CD4-positive, alpha-beta T cell treated with Interleukin-15 for 1 hour (primary cell): ENCODE results near the gene ALOX12.

Experiments used
- DNase-seq: peaks from one replicate; pipeline ENCODE4 v3.0.0-alpha.2; 2020

Gene ALOX12

GRCh38 chr17:7003745-7004144 is 7.9 kb downstream of the ALOX12 start:
- DNase-seq, result no peak

DNA sequence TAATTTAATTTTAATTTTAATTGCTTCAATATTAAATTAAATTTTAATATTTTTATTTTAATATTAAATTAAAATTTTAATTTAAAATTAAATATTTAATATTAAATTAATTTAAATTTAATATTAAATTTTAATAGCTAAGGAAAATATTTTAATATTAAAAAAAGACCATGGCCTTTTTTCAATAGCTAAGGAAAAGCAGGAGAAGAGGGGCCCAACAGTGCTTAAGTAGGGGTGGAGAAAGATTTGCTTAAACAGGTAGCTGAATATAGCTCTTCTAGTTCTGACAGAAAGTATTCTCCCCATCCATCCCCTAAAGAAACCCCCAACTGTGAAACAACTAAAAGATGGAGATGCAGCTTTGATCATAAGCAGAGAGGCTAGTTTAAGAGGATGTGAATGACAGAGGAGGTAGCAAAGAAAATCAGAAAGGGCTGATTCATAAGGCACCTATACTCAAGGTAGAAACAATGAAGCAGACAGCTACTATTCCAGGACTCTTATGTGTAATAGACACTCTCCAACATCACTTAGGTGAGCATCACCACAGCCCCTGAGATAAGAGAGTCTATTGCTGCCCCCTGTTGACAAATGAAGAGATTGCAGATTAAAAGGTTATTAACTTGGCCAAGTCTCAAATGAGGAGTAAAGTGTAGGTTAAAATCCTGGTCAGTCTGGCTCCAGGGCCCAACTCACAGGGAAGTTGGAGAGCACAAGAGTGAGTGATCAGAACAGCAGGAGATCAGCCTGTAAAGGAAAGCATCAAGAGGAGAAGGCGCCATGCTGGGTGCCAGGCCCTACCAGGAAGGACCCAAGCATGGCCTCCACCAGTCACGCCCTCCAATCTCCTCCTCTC is 8.8 kb downstream of the ALOX12 start:
- DNase-seq, result no peak

- DNase-seq, result no peak
Measured at GRCh38 chr17:7005716-7006115, 9.9 kb downstream of the ALOX12 start.

DNA sequence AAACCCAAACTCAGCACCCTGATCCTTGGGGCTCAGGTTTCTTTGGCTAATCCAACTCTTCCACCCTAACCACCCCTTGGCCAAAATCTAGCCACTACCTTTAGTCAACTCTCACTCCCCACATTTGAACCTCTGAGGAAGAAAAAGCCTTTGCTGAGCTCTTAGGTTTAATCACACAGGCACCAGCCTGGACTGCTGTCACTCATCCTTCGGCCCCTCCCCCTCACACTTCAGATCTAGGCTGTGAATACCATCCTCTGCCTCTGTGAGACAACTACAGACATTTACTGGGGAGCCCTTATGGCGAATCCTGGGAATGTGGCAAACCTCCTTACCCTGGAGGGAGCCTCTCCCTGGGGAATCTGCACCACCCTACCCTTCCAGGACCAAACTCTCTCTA is 11.3 kb downstream of the ALOX12 start:
- no peak for DNase-seq

DNA sequence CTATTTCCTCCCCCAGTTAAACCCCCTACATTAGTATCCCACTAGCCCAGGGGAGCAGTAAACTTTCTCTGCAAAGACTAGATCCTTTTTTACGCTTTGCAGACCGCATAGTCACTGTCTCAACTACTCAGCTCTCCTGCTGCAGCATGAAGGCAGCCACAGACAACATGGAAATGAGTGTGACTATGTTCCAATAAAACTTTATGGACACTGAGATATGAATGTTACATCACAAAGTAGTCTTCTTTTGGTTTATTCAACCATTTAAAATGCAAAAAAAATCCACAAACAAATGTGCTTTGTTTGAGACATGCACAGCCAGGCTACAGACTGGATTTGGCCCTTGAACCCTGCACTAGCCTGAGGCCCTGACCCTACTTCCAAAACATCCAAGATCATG is 14.7 kb downstream of the ALOX12 start:
- DNase-seq, result no peak

- no peak for DNase-seq
Measured at GRCh38 chr17:7011415-7011814, 15.6 kb downstream of the ALOX12 start.

- no peak for DNase-seq
Measured at GRCh38 chr17:7011942-7012254, 16.0 kb downstream of the ALOX12 start.

- peak; percentile 99 for DNase-seq
Measured at GRCh38 chr17:7014261-7014994, 18.6 kb downstream of the ALOX12 start.

DNA sequence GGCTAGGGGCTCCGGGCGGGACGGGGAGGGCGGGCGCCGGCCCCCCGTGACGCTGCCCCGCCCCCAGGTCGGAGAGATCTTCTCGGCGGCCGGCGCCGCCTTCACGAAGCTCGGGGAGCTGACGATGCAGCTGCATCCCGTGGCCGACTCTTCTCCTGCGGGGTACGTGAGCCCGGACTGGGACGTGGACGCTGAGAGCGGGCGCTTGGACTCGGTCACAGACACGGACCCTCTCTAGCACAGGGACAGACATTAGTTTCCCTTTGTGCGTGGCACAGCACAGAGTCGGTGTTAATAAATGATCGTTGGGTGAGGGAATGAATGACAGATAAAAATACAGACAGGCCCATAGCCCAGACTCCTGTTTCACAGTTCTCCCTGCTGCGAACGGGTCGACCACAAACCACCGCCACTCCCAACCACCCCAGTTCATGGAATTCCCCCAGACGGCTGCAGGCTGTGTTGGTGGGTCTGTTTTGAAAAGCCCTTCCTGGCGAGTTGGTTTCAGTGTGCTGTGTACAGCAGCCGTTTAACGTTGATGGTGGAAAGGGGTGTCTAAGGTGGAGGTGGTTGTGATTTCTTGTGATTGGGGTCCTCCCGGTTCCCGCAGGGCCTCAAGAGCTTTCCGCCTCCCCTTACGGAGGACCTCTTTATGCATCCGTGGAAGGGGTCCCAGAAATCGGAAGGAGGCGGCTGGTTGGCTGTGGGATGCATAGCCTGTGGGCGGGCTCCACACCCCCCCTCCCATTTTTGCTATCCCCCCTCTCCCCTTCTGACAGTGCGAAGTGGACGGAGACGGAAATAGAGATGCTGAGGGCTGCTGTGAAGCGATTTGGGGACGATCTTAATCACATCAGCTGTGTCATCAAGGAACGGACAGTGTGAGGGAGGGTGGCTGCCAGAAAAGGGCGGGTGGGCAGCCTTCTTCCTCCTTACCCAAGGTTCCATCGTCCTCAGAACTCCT is 19.4 kb downstream of the ALOX12 start:
- DNase-seq, result peak; percentile 93

- no peak for DNase-seq
Measured at GRCh38 chr17:7016418-7016817, 20.6 kb downstream of the ALOX12 start.

GRCh38 chr17:7016886-7017826 is 21.3 kb downstream of the ALOX12 start:
- no peak for DNase-seq

DNA sequence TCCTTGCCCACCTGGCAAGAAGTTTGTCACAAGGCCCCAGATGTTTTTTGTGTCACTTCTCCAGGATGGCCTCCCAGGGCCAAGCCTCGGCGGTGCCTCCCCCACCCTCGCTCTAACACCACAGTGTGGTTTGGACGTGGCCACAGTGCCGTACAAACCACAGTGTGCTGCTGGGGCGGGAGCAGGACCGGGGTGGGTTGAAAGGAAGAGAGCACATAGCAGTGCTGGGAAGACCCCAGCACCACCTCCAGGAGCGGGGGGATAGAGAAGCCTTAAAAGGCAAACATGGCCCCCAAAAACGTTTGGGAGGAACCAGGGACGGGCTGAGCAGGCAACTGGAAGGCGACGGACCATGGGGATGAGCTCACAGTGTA is 22.0 kb downstream of the ALOX12 start:
- no peak for DNase-seq

- no peak for DNase-seq
Measured at GRCh38 chr17:7018331-7018964, 22.6 kb downstream of the ALOX12 start.

- no peak for DNase-seq
Measured at GRCh38 chr17:7019367-7019766, 23.5 kb downstream of the ALOX12 start.

GRCh38 chr17:7019839-7020519 is 24.1 kb downstream of the ALOX12 start:
- no peak for DNase-seq

DNA sequence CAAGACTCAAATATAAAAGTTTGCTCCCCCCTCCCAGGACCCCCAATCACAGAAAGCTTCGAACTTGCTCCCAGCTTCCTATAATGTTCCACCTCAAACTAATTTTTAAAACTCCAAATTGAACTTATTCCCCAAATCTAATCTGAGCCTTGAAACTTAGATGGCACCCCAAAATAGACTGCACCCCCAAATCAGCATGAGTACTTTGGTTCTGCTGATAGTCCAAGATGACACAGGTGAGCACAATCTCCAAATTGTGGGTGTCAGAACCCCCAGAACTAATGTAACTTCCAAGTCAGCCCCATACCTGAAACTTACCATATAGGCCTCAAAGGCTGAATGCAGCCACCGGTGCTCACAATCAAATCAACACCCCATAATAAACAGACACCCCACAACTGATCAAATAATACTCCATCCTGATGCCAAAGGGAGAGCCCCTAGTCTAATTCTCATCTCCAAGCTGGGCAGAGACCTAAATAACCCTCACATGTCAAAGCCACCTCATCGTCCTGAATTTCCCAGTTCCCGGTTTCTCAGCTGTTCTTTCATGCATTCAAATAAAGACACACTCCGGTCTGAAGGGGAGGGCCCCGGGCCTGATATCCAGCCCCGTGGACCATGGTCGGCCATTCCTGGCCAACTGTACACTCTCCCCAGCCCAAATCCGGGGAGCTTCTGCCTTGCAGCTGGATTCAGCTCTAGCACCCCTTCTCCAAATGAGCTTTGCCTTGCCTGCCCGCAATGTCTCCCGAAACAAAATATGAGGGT is 25.2 kb downstream of the ALOX12 start:
- no peak for DNase-seq

DNA sequence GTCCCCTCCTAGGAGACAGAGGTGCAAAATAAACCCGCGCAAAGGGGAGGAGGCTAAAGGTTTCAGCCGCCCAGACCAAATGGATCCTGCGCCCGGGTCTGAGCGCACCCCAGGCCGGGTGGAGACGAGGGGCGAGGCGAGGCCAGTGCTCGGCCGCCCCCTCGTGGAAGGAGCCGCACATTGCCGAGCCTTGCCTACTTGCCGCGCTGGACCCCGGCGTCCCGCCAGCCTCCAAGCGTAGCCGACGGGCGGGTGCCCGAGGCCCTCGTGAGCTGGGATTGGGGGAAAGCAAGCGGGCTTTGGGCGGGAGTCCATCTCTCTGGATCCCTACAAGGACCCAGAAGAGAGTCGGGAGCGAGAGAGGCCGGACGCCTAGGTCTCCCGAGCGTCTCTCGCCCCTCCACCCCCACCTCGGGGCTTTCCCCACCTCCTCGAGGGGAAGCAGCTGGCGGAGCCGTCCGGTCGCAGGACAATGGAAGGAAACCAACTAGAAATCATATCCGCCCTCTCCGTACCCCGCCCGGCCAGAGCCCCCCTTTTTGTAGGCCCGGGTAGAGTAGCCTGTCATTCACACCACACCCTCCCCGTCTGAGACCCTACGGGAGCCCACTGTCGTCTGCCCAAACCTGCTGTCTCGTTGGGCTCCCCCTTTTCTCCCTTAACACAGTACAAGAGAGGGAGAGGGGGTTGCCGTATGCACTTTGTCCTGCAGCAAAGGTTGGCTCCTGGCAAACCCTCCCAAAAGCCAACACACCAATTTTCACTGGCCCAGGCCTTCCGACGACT is 26.3 kb downstream of the ALOX12 start:
- DNase-seq, result peak; percentile 81

DNA sequence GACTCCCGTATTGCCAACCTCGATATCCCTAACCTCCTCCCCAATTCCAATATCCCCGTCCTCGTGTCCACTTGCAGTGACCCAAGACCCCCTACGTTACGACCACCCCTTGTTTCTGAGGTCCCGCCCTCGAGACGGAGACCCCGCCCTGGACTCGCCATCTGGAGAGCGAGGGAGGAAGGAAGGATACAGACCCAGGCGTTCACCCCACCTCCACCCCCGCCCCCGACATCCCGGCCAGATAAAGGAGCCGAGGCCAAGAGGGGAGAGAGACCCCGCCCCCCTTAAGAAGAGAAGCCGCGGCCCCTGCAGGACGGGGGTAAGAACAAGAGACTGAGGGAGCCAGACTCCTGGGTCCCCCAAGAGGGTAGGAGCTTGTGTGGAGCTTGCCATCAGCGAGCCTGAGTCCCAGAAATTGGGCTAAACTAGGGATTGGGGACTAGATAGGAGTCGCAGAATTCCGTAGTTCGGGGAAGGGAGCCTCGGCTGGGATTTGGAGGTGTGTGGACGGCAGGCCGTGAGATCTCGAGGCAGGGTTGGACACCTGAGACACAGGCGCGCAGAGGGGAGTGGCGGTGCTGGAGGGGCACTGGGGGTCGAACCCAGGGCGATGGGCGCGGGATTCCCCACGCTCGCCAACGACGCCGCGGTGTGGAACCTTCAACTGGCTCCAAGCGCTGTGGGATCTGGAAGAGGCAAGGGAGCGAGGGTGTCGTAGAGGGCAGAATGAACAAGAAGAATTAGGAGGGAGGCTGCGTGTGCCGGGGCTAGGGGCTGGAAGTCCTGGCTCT is 27.1 kb downstream of the ALOX12 start, which contains the start of gene BCL6B:
BCL6B (plus strand) TSS at position 270 of the 791 bp plus-strand sequence. CDS start 622 bp downstream, outside the sequence.
- DNase-seq, result no peak
